ENCODE results near the gene HSPB9.

HSPB9 gene

GRCh38 chr17:42146911-42147607 lies 24.5 kb downstream of the HSPB9 start:
- no peak for DNase-seq

GRCh38 chr17:42153919-42154742 lies 31.5 kb downstream of the HSPB9 start:
- DNase-seq: peak; percentile 22

DNA sequence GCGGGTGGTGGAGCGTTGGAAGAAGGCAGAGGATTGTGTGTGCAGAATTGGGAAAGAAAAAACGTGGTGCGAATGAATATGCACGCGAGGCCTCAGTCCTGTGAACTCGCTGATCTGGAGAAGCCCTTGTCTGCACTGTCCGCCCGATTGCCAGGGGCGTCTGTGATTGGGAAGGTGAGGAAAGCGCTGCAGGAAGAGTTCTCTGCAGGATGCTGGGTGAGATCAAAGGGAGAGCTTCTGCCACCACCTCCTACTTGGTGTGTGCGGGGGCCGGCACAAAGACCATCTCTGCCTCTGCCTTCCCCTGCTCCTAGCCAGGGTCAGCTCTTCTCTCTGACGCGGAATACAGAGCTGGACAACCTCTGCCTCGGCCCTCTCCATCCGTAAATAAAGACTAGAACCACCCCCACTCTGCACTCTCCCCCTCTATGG lies 33.0 kb downstream of the HSPB9 start:
- DNase-seq: no peak

GRCh38 chr17:42159796-42160530 lies 37.4 kb downstream of the HSPB9 start:
- DNase-seq: no peak

GRCh38 chr17:42160531-42160910 lies 37.9 kb downstream of the HSPB9 start:
- DNase-seq: no peak

- peak; percentile 51 for DNase-seq
These were observed 40.5 kb downstream of the HSPB9 start for GRCh38 chr17:42163113-42163512.

DNA sequence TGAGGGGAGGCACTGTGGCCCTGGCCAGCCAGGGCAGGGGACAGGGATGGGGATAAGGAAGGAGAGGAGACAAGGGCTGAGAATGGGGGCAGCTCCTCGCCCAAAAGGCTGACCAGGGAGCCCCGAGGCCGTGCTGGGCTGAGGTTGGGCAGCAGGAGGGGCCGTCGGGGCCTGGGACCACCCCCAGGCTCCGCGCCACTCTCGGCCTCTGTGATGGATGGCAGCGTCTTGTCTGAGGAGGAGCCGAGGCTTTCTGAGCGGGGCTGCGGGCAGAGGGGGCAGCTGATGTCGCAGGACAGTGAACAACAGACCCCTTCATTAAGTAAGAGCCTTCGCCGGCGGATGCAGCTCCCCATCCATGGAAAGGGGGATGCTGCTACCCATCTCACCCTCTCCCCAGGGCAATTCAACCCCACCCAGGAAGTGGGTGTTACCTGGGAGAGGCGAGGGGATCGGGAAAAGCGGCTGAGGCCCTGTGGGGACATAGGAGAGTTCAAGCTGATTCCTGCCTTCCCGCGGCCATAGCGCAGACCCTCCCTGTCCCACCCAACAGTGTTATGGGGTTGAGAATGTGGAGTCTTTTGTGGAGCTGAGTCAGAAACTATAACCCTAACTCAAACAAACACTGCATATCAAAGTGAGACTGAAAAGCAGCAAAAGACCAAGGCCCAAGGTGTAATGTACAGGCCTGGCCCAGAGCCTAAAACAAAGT lies 41.2 kb downstream of the HSPB9 start:
- DNase-seq: no peak

- DNase-seq: no peak
These were observed 43.1 kb downstream of the HSPB9 start for GRCh38 chr17:42165751-42166150.

DNA sequence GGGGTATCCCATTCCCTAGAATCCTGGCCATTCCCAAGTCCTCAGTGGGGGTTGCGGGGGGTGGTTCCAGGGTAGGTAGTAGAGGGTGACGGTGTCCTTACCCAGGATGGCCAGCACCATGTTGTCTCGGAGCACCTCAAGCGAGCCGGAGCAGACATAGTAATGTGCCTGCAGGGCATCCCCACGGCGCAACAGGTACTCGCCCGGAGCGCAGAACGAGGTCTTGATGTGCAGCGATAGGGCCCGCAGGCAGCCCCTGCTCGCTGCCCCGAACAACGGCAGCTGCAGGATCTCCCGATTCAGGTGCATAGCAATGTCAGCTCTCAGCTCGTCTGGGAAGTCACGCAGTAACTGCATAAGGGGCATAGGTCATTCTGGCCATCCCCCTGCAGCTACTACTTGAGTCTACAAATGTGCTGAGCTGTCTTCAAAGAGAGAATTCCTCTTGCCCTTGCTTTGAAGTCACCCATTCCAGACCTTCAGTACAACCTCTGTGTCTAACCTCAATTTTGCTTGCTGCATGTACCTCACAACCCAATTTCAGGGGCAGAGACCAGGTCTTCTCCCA lies 43.7 kb downstream of the HSPB9 start:
- no peak for DNase-seq

DNA sequence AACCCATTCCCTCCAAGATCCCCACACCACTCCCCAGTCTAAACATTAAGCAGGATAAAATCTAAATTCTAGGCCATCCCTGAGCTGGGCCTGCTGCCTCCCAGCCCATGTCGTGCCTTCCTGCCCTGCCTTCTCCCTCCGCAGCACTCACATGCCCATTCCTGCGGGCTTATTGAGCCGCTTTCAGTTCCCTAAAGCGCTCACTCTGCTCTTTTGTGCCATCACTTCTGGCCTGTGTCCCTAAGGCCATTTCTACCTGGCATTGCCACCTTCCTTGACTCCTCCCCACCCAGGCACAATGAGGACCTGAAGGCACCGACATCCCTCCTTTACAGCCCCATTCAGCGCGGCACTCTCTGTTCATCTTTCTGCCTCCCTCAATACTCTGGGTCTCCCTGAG lies 45.2 kb downstream of the HSPB9 start:
- DNase-seq: no peak

DNA sequence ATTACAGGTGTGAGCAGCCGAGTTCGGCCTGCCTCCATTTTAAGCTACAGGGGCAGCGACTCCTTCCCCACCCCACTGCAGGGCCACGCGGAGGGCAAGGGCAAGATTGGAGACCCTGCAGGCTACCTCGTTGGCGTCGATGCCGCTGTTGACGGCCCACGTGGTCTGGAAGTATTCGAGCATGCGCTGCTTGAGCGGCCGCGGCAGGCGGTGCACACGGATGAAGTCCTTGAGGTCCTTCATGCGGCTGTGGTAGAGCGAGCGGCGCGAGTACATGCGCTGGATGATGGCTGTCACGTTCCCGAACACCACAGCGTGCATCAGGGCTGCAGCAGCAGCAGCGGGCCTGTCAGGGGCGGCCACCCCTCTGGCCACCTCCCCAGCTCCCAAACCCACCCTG lies 46.7 kb downstream of the HSPB9 start:
- no peak for DNase-seq

DNA sequence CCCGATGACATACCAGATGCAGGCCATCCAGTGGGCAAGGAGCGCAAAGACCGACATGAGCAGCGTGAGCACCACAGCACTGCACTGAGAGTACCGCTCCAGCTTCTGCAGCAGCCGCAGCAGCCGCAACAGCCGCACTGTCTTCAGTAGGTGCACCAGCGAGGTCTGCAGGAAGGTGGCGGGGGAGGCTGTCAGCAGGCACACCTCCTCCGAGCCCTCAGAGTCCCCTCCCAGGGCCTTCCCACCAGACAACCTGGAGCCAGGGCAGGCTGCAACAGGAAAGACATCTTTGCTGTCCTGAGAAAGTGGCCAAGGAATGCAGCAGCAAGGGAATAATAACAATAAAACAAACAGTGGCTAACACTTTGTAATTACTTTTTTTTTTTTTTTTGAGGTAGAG lies 49.2 kb downstream of the HSPB9 start:
- no peak for DNase-seq
